Measurements from ENCODE around the gene ABAT. TPM values are rescaled to one million over a fixed set of nuclear protein-coding genes. Genes with fewer than 3 reads are reported as not detected.

Gene ABAT
- total RNA-seq, 1 donor from 2014 or later, result 23.3 TPM

DNA sequence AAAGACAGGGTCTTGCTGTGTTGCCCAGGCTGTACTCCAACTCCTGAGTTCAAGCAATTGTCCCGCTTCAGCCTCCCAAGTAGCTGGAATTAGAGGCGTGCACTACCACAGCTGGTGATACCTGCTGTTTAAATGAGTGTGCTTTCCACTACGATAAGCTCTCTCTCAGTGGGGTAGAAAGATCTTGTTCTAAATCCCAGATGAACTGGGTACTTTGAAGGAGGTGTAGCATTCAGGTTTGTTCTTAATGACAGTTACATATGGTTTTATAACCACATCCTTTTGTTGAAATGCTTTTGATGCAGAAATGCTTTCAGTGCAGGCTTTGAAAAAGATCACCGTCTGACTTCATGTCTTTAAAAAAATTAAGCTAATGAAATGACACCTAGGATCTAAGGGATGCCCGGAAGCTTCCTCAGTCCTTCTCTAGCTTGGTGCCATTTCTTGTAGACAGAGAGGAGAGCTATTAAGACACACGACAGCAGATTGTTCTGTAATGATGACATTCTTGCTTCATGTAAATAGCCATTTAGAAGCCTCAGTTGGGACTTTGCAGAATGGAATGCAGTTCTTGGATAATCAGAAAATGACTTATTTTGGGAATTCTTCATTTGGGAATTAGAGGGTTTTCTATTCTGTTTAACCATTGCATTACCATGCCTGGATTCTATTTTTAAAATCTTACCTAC lies 142.7 kb downstream of the ABAT start:
- no peak for FAIRE-seq
- H3K9me3 Mint-ChIP-seq (ENCODE audit: unreplicated experiment), result peaks cover 2% of the 10 kb centered on the region
- Histone ChIP-seq H3K4me1 (ENCODE audit: insufficient read depth, low read length) (no peaks in the 10 kb centered on the region), H3K4me3 (ENCODE audit: insufficient read depth, low read depth, low read length) (no peak overlapping the region), H3K9ac (ENCODE audit: low read length) (no peak overlapping the region), H3K4me2 (ENCODE audit: low read length) (no peak overlapping the region), H3K79me2 (ENCODE audit: insufficient read depth, low read length) (peaks cover 51% of the 10 kb centered on the region), H2AFZ (ENCODE audit: low read depth, low read length) (no peak overlapping the region), H3K27ac (ENCODE audit: low read depth, low read length) (no peak overlapping the region), H3K9me3 (ENCODE audit: insufficient read depth, low read depth, low read length) (no peaks in the 10 kb centered on the region), H3K36me3 (ENCODE audit: insufficient read depth, low read length) (peaks cover 69% of the 10 kb centered on the region), H4K20me1 (ENCODE audit: insufficient read depth, low read length) (peaks cover 85% of the 10 kb centered on the region), H3K27me3 (ENCODE audit: insufficient read depth, low read length) (no peaks in the 10 kb centered on the region)
- DNase-seq (ENCODE audit: low read depth), result no peak
- no peaks in the 10 kb centered on the region for H3K27me3 Mint-ChIP-seq (ENCODE audit: low read depth, unreplicated experiment)
- H3K27ac Mint-ChIP-seq (ENCODE audit: unreplicated experiment), result peak overlapping the region; percentile 41
- no peak overlapping the region for H3K4me3 Mint-ChIP-seq (ENCODE audit: unreplicated experiment)
- peaks cover 4% of the 10 kb centered on the region for H3K4me1 Mint-ChIP-seq (ENCODE audit: low read depth, unreplicated experiment)
- TF ChIP-seq, protein P1, sequence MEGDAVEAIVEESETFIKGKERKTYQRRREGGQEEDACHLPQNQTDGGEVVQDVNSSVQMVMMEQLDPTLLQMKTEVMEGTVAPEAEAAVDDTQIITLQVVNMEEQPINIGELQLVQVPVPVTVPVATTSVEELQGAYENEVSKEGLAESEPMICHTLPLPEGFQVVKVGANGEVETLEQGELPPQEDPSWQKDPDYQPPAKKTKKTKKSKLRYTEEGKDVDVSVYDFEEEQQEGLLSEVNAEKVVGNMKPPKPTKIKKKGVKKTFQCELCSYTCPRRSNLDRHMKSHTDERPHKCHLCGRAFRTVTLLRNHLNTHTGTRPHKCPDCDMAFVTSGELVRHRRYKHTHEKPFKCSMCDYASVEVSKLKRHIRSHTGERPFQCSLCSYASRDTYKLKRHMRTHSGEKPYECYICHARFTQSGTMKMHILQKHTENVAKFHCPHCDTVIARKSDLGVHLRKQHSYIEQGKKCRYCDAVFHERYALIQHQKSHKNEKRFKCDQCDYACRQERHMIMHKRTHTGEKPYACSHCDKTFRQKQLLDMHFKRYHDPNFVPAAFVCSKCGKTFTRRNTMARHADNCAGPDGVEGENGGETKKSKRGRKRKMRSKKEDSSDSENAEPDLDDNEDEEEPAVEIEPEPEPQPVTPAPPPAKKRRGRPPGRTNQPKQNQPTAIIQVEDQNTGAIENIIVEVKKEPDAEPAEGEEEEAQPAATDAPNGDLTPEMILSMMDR (IDR thresholded peaks at IDR 0.05; ENCODE audit: insufficient read depth, low read depth, low read length), result no peak
- peaks cover 44% of the 10 kb centered on the region for H3K36me3 Mint-ChIP-seq (ENCODE audit: low read depth, unreplicated experiment)

DNA sequence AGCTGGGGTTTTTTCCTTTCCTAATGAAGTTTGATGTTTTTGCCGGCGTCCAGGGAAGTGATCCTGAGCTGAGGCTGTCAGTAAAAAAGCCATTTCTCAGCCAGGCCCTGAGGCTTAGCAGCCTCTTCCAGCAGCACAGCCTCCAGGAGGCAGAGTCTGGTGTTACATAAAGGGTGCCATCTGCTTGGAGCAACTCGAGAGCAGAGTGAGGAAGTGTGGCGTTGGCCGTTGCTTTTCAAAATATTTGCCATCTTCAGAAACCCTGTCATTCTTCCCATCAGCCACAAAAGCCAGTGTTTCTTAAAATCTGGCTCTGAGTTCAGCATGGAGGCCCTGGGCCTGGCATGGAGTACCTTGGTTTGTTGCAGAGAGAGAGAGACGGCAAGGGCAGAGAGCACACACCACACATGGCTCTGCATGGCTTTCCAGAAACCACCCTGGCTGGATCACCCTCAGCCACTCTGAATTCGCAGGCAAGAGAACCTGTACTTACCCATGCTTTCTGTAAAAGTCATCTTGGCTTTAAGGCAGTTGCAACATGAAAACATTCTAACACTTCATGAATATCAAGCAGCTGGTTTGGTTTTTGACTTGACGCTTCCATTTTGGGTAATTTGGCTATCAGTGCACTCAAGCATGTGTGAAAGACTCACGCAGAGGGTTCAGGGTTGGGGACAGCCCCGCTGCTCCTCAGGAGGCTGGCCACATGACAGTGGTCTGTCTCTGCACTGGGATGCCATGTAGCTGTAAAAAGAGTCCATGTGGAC lies 144.3 kb downstream of the ABAT start:
- Mint-ChIP-seq H3K36me3 (ENCODE audit: low read depth, unreplicated experiment) (peaks cover 41% of the 10 kb centered on the region), H3K4me1 (ENCODE audit: low read depth, unreplicated experiment) (peaks cover 3% of the 10 kb centered on the region), H3K27ac (ENCODE audit: unreplicated experiment) (no peak overlapping the region), H3K27me3 (ENCODE audit: low read depth, unreplicated experiment) (no peaks in the 10 kb centered on the region), H3K4me3 (ENCODE audit: unreplicated experiment) (no peak overlapping the region), H3K9me3 (ENCODE audit: unreplicated experiment) (peaks cover 2% of the 10 kb centered on the region)
- H3K27me3 ChIP-seq (ENCODE audit: insufficient read depth, low read length), result no peaks in the 10 kb centered on the region
- H4K20me1 ChIP-seq (ENCODE audit: insufficient read depth, low read length), result peaks cover 77% of the 10 kb centered on the region
- H3K27ac ChIP-seq (ENCODE audit: low read depth, low read length), result no peak overlapping the region
- H3K79me2 ChIP-seq (ENCODE audit: insufficient read depth, low read length), result peaks cover 51% of the 10 kb centered on the region
- no peaks in the 10 kb centered on the region for H3K4me1 ChIP-seq (ENCODE audit: insufficient read depth, low read length)
- DNase-seq (ENCODE audit: low read depth) (no peak), FAIRE-seq (no peak)
- TF ChIP-seq, protein P1 (IDR thresholded peaks at IDR 0.05; ENCODE audit: insufficient read depth, low read depth, low read length), result no peak
- no peak for TF ChIP-seq EZH2 (IDR thresholded peaks at IDR 0.05; ENCODE audit: insufficient read depth, low read length)
- no peaks in the 10 kb centered on the region for H3K9me3 ChIP-seq (ENCODE audit: insufficient read depth, low read depth, low read length)
- H3K4me2 ChIP-seq (ENCODE audit: low read length), result no peak overlapping the region
- H2AFZ ChIP-seq (ENCODE audit: low read depth, low read length), result no peak overlapping the region
- H3K36me3 ChIP-seq (ENCODE audit: insufficient read depth, low read length), result peaks cover 67% of the 10 kb centered on the region
- no peak overlapping the region for H3K9ac ChIP-seq (ENCODE audit: low read length)
- no peak overlapping the region for H3K4me3 ChIP-seq (ENCODE audit: insufficient read depth, low read depth, low read length)
